Left hindlimb (tissue), 1 donor: ENCODE measurements around the gene CCDC92.

ENCODE experiments used
- DNase-seq: peaks from one replicate; pipeline ENCODE4 v3.0.0-alpha.2; 2018

The CCDC92 gene

GRCh38 chr12:124002021-124002644 lies 29.5 kb upstream of the CCDC92 start:
- DNase-seq: no peak

- no peak for DNase-seq
These were observed 28.7 kb upstream of the CCDC92 start for GRCh38 chr12:124001343-124001742.

GRCh38 chr12:124000111-124000510 lies 27.5 kb upstream of the CCDC92 start:
- no peak for DNase-seq

DNA sequence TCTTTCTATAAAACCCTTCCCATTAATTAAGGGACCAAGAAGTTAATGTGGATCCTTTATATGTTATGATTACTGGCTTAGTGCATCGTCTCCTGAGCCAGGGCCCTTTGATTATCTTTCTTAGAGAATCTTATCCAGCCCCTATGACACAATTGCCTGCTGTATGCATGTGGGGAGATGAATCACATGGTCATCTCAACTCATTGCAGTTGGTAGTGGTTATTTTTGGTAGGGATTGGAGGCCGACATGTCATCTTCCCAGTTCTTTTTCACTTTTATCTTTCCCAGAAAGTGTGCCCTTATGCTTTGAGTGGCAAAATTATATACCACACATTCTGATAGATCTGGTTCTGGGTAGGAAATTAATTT lies 26.3 kb upstream of the CCDC92 start:
- DNase-seq: no peak

DNA sequence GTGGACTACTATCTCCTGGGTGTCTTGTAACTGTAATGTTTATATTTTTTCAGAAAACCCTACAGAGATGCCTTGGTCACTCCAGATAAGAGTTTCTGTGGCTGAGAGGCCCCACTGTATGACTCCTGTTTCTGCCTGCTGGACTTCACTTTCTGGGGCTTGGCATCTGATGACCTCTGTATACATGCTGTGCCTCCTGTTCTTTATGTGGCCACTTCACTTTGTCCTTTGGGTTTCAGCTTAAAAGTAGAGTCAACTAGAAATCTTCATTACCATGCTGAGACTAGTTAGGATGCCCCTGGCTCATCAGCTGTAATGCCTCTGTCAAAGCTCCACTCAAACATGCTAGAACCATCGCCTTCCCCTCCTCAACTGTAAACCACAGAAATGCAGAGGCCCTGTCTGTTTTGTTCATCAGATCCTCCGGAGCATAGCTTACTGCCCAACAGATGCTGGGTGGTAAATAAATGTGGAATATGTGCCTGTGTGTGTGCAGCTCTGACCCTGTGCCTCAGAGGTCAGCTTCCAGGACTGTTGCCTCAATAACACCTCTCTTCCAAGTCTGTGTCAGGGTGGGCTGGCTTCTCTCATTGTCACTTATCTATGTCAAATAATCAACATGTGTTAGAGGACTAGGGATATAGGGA lies 25.8 kb upstream of the CCDC92 start:
- no peak for DNase-seq

- no peak for DNase-seq
These were observed 25.3 kb upstream of the CCDC92 start for GRCh38 chr12:123997908-123998307.

DNA sequence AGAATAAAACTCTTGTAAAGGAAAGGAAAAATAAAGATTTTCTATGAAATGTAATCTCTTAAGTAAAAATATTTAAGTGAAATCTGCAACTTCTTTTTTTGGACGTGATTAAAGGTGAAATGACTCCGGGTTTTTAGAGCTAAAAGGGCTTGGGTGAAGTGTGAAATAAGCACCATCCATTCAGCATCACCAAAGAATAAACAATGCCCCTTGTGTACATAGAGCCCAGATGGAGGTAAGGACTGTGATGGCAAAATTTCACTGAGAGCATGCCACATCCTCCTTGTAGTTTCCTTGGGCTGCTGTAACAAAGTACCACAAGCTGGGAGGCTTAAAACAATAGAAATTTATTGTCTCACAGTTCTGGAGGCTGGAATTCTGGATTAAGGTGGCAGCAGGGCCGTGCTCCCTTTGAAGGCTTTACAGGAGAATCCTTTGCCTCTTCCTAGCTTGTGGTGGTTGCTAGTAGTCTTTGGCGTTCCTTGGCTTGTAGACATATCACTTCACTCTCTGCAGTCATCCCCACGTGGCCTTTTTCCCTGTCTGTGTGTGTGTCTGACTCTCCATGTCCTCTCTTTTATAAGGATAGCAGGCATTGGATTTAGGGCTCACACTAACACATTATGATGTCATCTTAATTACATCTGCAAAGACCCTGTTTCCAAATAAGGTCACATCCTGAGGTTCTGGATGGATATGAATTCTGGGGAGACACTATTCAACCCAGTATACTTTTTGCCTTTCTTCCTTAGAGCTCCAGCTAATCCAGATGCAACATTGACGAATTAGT lies 24.6 kb upstream of the CCDC92 start:
- no peak for DNase-seq

GRCh38 chr12:123996581-123996980 lies 23.9 kb upstream of the CCDC92 start:
- DNase-seq: no peak

- DNase-seq: no peak
These were observed 22.6 kb upstream of the CCDC92 start for GRCh38 chr12:123995023-123995748.

- no peak for DNase-seq
These were observed 19.6 kb upstream of the CCDC92 start for GRCh38 chr12:123992118-123992825.

GRCh38 chr12:123991372-123991951 lies 18.8 kb upstream of the CCDC92 start:
- DNase-seq: no peak

- DNase-seq: no peak
These were observed 17.9 kb upstream of the CCDC92 start for GRCh38 chr12:123990511-123990910.

- no peak for DNase-seq
These were observed 17.1 kb upstream of the CCDC92 start for GRCh38 chr12:123989753-123990152.

- no peak for DNase-seq
These were observed 16.5 kb upstream of the CCDC92 start for GRCh38 chr12:123989168-123989567.

GRCh38 chr12:123987022-123987421 lies 14.4 kb upstream of the CCDC92 start:
- DNase-seq: no peak

DNA sequence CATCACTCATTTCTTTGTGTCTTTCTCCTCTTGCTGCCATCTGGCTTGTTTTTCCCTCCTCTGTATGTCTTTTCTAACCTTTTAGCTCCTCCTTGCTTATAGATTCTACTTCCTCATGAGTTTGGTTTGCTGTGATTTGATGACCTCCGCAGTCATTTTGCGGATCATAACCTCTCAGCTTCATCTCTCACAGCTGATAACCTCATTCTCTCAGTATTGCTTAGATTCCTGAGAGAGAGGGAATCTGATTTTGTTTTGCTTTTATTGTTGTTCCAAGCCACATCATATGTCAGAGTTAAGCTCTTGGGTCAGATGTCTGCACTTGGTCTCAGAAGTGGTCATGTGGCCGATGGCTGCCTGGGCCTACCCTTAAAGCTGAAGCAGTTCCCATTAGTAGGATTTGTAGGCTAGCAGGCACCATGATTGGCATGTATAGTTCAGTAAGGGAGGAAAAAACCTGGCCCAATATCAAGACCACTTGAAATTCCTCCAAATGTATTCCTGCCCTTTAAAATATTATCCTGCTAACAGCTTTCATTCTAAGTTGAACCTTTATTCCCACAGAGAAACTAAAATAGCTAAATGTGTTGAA lies 13.8 kb upstream of the CCDC92 start:
- no peak for DNase-seq

GRCh38 chr12:123984903-123985302 lies 12.3 kb upstream of the CCDC92 start:
- no peak for DNase-seq

GRCh38 chr12:123983822-123984485 lies 11.3 kb upstream of the CCDC92 start:
- DNase-seq: no peak

DNA sequence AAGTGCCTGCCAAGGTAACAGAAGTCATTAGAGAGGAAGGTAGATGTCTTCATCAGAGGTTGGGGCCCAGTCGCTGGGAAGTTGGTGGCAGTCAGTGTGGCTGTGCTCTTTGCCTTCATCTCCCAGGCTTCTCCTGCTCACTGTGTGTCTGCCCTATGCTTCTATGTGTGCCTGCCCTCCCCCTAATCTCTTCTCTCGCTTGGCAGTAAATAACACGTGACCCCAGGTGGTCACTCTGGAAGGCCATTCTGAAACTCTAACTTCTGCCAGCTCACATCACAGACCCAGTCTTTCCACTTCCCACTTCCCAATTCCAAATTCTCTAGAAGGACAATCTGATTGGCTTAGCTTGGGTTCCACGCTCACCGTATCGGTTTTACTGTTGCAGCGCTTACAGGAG lies 9.6 kb upstream of the CCDC92 start:
- no peak for DNase-seq

- no peak for DNase-seq
These were observed 6.9 kb upstream of the CCDC92 start for GRCh38 chr12:123979566-123979965.

DNA sequence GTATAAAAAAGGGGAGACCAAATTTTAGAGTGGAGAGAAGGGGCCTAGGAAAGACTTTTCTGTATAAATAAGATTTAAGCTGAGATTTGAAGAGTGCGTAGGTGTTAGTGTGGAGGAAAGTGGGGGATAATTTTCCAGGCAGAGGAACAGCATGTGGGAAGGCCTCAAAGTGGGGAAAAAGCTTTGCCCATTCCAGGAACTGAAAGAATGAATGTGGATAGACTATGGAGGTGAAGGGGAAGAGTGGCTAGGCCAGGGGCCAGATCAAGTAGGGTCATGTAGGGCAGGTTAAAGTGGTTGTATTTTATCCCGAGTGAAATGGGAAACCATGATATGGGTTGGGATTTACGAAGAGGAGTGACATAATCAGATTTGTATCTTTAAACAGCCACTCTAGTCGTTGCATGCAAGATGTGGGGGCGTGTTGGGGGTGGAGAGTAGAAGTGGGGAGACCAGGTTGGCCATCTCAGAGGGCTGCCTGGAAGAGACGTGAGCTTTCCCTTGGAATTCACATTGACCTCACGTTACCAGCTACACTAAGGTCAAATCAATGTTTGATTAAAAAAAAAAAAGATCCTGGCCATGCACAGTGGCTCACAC lies 3.7 kb upstream of the CCDC92 start:
- no peak for DNase-seq
